DND-41 (cell line): ENCODE data around the gene PLA2G15.

Experiments used
- EZH2 ChIP-seq: IDR thresholded peaks from 3 replicates; pipeline ENCODE4 v1.6.1; 2012; ENCODE audit warnings: borderline replicate concordance, low read depth, mild to moderate bottlenecking, moderate library complexity, low read length, inconsistent platforms; ENCODE audit not compliant: severe bottlenecking
- TF ChIP-seq, protein P1 (sequence below): IDR thresholded peaks from 2 replicates; pipeline ENCODE4 v1.5.1; 2012; ENCODE audit warnings: borderline replicate concordance, low read length, moderate library complexity, mild to moderate bottlenecking; ENCODE audit not compliant: poor library complexity, severe bottlenecking; ENCODE audit errors: extremely low read depth

DNA sequence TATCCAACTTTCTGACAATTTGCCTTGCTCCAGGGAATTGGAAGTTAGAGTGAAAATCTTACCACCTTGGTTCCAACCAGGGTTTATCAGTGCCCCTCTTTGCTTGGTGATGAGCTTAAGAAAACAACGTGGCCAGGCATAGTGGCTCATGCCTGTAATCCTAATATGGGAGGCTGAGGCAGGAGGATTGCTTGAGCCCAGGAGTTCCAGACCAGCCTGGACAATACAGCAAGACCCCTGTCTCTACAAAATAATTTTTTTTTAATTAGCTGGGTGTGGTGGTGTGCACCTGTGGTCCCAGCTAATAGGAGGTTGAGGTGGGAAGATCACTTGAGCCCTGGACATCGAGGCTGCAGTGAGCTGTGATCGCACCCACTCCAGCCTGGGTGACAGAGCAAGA lies 40.5 kb downstream of the PLA2G15 start:
- no peak for TF ChIP-seq EZH2
- TF ChIP-seq, protein P1, sequence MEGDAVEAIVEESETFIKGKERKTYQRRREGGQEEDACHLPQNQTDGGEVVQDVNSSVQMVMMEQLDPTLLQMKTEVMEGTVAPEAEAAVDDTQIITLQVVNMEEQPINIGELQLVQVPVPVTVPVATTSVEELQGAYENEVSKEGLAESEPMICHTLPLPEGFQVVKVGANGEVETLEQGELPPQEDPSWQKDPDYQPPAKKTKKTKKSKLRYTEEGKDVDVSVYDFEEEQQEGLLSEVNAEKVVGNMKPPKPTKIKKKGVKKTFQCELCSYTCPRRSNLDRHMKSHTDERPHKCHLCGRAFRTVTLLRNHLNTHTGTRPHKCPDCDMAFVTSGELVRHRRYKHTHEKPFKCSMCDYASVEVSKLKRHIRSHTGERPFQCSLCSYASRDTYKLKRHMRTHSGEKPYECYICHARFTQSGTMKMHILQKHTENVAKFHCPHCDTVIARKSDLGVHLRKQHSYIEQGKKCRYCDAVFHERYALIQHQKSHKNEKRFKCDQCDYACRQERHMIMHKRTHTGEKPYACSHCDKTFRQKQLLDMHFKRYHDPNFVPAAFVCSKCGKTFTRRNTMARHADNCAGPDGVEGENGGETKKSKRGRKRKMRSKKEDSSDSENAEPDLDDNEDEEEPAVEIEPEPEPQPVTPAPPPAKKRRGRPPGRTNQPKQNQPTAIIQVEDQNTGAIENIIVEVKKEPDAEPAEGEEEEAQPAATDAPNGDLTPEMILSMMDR, result no peak
